NCI-H82 (cell line): ENCODE measurements around the gene PTCRA.
"Not testable (repeated sequence)": the region's sequence is repeated elsewhere in the genome, so short reads cannot be mapped to it uniquely, and the experiment has no call there.

Experiments used
- DNase-seq: peaks from one replicate; lab custom pipeline; 2025; lab: John Stamatoyannopoulos, UW

Gene PTCRA

GRCh38 chr6:42915732-42916131 lies at the start of gene PTCRA:
Gene PTCRA, plus strand, starts transcription at chr6:42916053. Its CDS starts 17 bp downstream, at chr6:42916070.
- DNase-seq = no peak

GRCh38 chr6:42870145-42870936 lies 45.5 kb upstream of the PTCRA start:
- no peak for DNase-seq

GRCh38 chr6:42871711-42872110 lies 44.1 kb upstream of the PTCRA start:
- no peak for DNase-seq

GRCh38 chr6:42873313-42873712 lies 42.5 kb upstream of the PTCRA start:
- peak; percentile 63 for DNase-seq

GRCh38 chr6:42877695-42878094 lies 38.2 kb upstream of the PTCRA start:
- DNase-seq = no peak

GRCh38 chr6:42879372-42880239 lies 36.2 kb upstream of the PTCRA start, which contains the start of gene RPL7L1:
Gene RPL7L1, plus strand, starts transcription at chr6:42879616. Its CDS starts 295 bp downstream, at chr6:42879911.
- peak; percentile 96 for DNase-seq

- not testable (repeated sequence) for DNase-seq
Measured at GRCh38 chr6:42880240-42880817, 35.5 kb upstream of the PTCRA start.

- DNase-seq = not testable (repeated sequence)
Measured at GRCh38 chr6:42880871-42881270, 35.0 kb upstream of the PTCRA start.

- no peak for DNase-seq
Measured at GRCh38 chr6:42885702-42886101, 30.2 kb upstream of the PTCRA start.

- DNase-seq = not testable (repeated sequence)
Measured at GRCh38 chr6:42888201-42888600, 27.7 kb upstream of the PTCRA start.

- peak; percentile 72 for DNase-seq
Measured at GRCh38 chr6:42889815-42890214, 26.0 kb upstream of the PTCRA start.

- DNase-seq = peak; percentile 98
Measured at GRCh38 chr6:42890311-42891198, 25.3 kb upstream of the PTCRA start.

- no peak for DNase-seq
Measured at GRCh38 chr6:42891199-42891722, 24.6 kb upstream of the PTCRA start.

- not testable (repeated sequence) for DNase-seq
Measured at GRCh38 chr6:42894041-42894828, 21.6 kb upstream of the PTCRA start.

GRCh38 chr6:42896178-42896719 lies 19.6 kb upstream of the PTCRA start:
- peak; percentile 37 for DNase-seq

GRCh38 chr6:42898891-42899361 lies 16.9 kb upstream of the PTCRA start:
- DNase-seq = peak; percentile 93

GRCh38 chr6:42899871-42900270 lies 16.0 kb upstream of the PTCRA start:
- peak; percentile 62 for DNase-seq

GRCh38 chr6:42901538-42901957 lies 14.3 kb upstream of the PTCRA start:
- peak; percentile 94 for DNase-seq

GRCh38 chr6:42902429-42903263 lies 13.2 kb upstream of the PTCRA start:
- peak; percentile 44 for DNase-seq
